COLO829 (cell line): ENCODE data around the gene RPL3.
A peak's percentile ranks its signal among the peaks of the same experiment; 100 is the strongest.

Experiments used
- DNase-seq: peaks from one replicate; pipeline ENCODE4 v3.0.0; 2012; ENCODE audit warnings: low spot score

RPL3 gene

GRCh38 chr22:39317084-39317774 lies 2.2 kb downstream of the RPL3 start:
- no peak for DNase-seq

- DNase-seq: peak; percentile 85
These were observed 2.9 kb downstream of the RPL3 start for GRCh38 chr22:39316440-39317083.

GRCh38 chr22:39315389-39315788 lies 4.0 kb downstream of the RPL3 start:
- no peak for DNase-seq

- no peak for DNase-seq
These were observed 5.0 kb downstream of the RPL3 start for GRCh38 chr22:39314251-39314971.

DNA sequence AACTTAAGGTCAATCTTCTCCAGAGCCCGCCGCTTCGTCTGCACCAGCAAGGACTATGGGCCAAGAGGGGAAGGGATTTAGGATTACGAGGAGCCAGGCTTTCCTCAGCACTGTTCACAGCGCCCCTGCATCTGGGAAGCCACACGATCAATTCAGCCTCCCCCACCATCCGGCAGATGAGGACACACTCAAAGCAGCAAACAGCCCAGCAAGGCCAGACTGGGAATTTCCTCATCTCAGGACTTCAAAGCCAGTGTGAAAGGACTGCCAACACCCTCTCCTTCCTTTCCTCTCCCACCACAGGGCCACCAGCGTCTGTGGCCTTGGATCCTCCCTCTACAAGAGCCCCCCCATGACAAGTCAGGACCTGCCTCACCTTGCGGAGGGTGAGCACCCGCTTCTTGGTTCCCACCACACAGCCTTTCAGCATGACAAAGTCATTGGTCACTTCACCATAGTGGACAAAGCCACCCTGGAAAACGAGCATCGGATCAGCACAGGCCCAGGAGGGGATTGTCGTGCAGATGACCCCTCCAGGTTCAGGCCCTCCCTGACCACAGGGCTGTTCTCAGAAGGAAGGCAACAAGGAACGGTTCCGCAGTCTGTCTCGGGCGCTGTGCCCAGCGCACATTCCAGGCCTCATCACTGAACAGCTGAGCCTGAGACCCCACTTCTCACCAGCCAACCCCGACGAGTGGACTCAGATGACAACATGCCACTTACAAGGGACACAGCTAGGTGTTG lies 6.0 kb downstream of the RPL3 start:
- no peak for DNase-seq

- no peak for DNase-seq
These were observed 7.0 kb downstream of the RPL3 start for GRCh38 chr22:39312410-39312809.

GRCh38 chr22:39311592-39312400 lies 7.6 kb downstream of the RPL3 start:
- no peak for DNase-seq

DNA sequence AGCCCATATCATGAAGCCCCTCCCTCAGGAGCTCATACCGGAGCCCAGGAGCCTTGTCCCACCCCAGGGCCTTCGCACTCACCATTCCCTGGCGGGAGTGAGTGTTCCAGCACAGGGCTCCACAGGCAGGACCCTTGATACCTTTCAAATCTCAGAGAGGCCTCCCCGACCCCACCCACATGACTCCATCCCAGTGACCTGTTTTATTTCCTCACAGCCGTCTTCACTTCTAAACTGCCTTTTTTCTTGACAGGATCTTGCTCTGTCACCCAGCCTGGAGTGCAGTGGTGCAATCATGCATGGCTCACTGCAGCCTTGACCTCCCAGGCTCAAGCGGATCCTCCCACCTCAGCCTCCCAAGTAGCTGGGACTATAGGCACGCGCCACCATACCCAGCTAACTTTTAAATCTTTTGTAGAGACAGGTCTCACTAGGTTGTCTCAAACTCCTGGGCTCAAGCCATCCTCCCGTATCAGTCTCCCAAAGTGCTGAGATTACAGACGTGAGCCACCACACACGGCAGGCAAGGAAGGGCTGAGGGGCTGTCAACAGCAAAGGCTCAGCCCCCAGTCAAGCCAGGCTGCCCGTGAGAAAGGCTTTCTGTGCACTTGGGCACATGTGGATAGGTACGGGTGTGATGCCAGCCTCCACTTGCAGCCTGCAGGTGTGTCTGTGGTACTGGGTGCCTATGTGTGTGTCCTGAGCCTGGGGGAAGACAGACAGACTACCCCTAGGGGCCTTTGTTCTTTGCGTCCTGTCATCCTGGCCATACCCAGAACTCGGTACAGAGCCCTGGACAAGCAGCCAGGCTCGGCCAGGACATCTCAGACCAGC lies 9.3 kb downstream of the RPL3 start:
- no peak for DNase-seq

DNA sequence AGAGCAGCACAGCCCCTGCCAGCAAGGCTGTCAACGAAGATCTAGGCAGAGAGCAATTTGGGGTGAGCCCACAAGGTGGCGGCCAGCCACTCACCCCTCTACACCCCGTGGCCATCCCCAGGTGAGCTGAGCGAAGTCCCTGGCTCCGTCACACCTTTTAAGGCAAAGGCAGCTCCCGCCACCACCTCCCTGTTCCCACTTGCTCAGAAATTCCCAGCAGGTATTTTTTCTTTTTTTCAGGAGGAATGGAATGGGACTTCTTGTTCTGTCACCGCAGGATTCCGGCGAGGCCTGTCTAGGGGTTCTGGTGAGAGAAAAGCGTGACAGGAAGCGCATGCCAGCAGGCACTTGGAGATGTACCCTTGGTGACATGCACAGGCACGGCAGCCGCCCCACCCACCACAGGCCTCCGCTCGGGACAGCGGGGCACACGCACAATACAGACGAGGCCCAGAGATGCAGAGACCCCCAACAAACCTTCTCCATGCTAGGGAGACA lies 10.0 kb downstream of the RPL3 start:
- DNase-seq: no peak

DNA sequence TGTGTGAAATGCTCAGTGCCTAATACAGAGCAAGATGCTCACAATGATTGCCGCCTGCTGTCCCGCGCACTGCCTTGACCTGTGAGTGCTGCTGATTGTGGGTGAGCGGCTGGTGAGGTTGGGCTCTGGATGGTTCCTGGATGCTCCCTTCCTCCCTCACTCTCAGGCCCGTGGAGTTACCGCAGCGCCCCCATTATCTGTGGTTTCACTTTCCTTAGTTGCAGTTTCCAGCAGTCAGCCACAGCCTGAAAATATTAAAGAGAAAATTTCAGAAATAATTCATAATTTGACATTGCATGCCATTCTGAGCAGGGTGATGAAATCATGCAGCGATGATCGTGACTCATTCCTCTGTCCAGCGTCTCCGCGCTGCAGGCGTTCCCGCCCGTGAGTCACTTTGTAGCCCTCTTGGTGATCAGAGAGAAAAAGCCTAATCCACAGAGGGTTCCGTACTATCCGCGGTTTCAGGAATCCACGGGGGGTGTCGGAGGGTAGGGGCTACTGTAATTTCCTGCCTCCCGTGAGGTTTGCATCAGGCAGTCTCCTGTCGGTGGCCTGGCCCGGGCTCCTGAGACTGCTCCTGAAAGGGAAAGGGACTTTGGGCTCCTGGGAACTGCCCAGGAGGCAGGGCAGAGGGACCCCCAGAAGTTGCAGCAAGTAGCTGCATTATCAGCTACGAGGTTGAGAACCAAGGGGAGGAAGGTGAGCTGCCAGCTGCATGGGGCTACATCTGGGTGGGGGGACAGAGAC lies 10.6 kb downstream of the RPL3 start:
- DNase-seq: peak; percentile 81

DNA sequence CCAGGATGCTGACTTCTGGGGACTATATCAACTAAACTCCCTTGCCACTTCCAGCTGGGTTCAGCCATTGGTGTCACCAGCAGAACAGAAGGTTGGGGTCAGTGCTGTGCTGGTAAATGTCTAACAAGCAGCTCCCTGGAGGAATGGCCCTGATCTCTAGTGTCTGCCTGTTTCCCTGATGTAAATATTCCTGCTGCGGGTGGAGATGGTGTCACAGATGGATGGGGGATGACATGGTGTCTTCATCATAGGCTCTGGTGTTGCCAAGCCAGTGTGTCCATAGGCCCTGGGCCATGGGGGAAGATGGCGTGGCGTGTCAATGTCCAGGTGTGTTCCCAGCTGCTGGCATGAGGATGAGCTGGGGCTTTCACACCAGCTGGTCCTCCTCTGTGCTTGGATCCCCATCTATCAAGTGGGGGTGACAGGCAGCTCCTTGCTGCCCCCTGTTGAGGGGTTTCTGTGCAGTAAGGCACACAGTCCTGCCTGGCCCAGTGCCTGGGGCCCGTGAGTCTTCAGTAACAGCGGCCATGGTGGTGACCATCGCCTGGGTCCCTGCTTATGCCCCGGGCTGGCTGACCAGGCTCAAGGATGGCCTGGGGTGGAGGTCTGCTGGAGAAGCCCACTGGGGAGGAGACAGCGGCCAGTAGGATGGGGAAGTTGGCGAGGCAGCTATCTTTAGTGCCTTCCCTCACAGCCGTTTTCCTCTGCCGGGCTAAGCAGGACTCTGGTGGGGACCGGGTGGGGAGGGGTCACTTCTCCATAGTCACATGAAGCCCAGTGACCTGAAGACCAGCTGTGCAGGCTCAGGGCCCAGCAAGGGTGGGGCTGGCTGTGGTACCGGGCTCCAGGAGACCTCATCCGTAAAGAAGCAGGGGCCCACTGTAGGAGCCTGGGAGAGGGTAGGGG lies 12.7 kb downstream of the RPL3 start:
- DNase-seq: no peak

DNA sequence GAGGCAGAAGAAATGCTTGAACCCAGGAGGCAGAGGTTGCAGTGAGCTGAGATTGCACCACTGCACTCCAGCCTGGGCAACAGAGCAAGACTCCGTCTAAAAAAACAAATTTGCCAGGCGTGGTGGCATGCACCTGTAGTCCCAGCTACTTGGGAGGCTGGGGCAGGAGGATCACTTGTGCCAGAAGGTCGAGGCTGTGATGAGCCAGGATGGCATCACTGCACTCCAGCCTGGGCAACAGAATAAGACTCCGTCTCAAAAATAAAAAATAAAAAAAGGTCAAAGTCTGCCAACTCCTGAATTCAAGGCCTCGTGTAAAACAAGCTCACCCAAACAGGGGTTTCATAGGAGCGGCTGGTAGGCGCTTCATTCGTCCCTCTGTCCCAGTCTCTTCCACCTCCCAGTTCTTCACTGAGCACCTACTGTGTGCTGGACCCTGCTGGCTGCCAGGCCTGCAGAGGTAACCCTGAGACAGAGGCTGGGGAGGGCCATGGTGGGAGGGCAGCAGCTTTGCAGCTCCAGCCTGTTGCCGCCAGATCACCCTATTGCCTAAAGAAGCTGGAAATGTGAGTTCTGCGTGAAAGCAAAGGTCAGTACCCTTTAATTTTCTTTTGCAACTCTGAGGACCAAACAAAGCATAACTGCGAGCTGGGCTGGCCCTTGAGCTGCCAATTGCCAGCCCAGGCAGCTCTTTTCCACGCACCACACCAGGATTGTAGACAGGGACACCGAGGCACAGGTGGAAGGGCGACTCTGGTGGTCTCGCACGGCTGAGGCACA lies 15.3 kb downstream of the RPL3 start:
- no peak for DNase-seq

GRCh38 chr22:39303358-39303757 lies 16.1 kb downstream of the RPL3 start:
- DNase-seq: no peak

DNA sequence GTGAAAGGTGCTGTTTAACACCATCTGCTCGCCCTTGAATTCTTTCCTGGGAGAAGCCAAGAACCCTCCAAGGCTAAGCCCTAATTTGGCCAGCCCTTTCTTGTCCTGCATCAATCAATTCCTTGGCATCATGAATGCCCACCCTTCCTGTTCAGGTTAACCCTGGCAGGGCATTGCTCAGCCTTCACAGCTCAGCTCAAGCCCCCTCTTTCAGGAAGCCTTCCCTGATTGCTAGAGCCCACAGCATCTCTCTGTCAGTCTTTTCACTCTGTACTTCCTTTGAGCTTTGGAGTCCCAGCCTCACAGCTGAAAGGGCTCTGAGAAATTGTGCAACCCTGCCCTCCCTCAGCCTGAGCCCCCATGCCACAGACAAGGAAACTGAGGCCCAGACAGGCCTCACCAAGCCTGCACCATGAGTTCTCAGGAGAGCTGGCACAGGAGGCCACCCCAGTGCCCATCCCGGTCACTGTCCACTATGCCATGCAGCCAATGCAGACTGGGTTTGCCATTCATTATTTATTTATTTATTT lies 16.9 kb downstream of the RPL3 start:
- DNase-seq: no peak

DNA sequence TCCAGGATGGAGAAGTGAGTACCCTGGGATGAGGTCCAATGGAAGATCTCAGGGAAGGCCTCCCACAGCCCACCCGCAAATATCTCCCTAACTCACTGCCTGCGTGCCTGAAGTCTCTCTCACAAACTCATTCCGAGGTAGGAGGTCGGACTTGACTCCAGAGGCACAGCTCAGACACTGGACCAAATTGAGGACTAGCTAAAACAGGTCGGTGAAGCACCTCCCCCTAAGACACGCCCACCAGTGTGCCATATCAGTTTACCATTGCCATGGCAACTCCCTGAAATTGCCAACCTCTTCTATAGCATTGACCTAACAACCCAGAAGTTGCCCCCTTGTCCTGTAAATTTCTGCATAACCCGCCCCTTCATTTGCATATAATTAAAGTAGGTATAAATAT lies 17.5 kb downstream of the RPL3 start:
- no peak for DNase-seq

- no peak for DNase-seq
These were observed 18.3 kb downstream of the RPL3 start for GRCh38 chr22:39301108-39301507.

GRCh38 chr22:39300186-39300830 lies 19.1 kb downstream of the RPL3 start:
- DNase-seq: no peak
